DND-41 (cell line): ENCODE results near the gene DST.

Experiments used
- ATAC-seq: fragments of 200-7000 bp; cut with Tn5 transposase; 3 replicates; pipeline ENCODE4 v1.9.1; 2021; ENCODE audit warnings: low read depth; ENCODE audit not compliant: insufficient read depth
- DNase-seq: peaks from one replicate; pipeline ENCODE4 v3.0.0-alpha.2; 2020
- H2AFZ ChIP-seq: 2 replicates; pipeline ENCODE4 v1.6.0; 2012; ENCODE audit warnings: low read depth, low read length
- H3K27ac ChIP-seq: 2 replicates; pipeline ENCODE4 v1.5.1; 2012; ENCODE audit warnings: low read length, inconsistent platforms
- H3K27me3 ChIP-seq: fragments of 200-600 bp; sonication (generic); 2 replicates; pipeline ENCODE4 v1.6.0; 2012; ENCODE audit warnings: low read length, mild to moderate bottlenecking, inconsistent platforms; ENCODE audit not compliant: insufficient read depth, poor library complexity
- H3K36me3 ChIP-seq: 2 replicates; pipeline ENCODE4 v1.5.1; 2012; ENCODE audit warnings: low read length, inconsistent platforms; ENCODE audit not compliant: insufficient read depth
- H3K4me1 ChIP-seq: 2 replicates; pipeline ENCODE4 v1.5.1; 2012; ENCODE audit warnings: mild to moderate bottlenecking, low read length; ENCODE audit not compliant: insufficient read depth
- H3K4me2 ChIP-seq: 2 replicates; pipeline ENCODE4 v1.6.0; 2012; ENCODE audit warnings: mild to moderate bottlenecking, moderate library complexity, low read length, inconsistent platforms; ENCODE audit not compliant: insufficient read depth
- H3K4me3 ChIP-seq, 2 experiments: fragments of 200-600 bp in 1 of 2; shearing (Covaris generic) in 1 of 2; 2 replicates each; pipeline ENCODE4 v1.5.1; 2012 to 2016; ENCODE audit warnings: inconsistent platforms in 2 of 2, low read length in 2 of 2, mild to moderate bottlenecking in 2 of 2, low read depth in 1 of 2, moderate library complexity in 1 of 2
- H3K79me2 ChIP-seq: 2 replicates; pipeline ENCODE4 v1.6.0; 2012; ENCODE audit warnings: low read length, inconsistent platforms; ENCODE audit not compliant: insufficient read depth
- H3K9ac ChIP-seq: 2 replicates; pipeline ENCODE4 v1.6.0; 2012; ENCODE audit warnings: low read depth, mild to moderate bottlenecking, inconsistent platforms, low read length, moderate library complexity
- H3K9me3 ChIP-seq: 2 replicates; pipeline ENCODE4 v1.5.1; 2012; ENCODE audit warnings: low read length, moderate library complexity, mild to moderate bottlenecking, inconsistent platforms; ENCODE audit not compliant: insufficient read depth, severe bottlenecking
- H4K20me1 ChIP-seq: 2 replicates; pipeline ENCODE4 v1.6.0; 2012; ENCODE audit warnings: low read length; ENCODE audit not compliant: insufficient read depth
- CTCF ChIP-seq: IDR thresholded peaks from 2 replicates; pipeline ENCODE4 v1.5.1; 2012; ENCODE audit warnings: borderline replicate concordance, low read length, moderate library complexity, mild to moderate bottlenecking; ENCODE audit not compliant: poor library complexity, severe bottlenecking; ENCODE audit errors: extremely low read depth
- EZH2 ChIP-seq: IDR thresholded peaks from 3 replicates; pipeline ENCODE4 v1.6.1; 2012; ENCODE audit warnings: borderline replicate concordance, low read depth, mild to moderate bottlenecking, moderate library complexity, low read length, inconsistent platforms; ENCODE audit not compliant: severe bottlenecking

DST gene

GRCh38 chr6:56474532-56474931, 168.2 kb downstream of the DST start:
- H3K4me2 ChIP-seq = no peak overlapping the region
- DNase-seq (no peak), ATAC-seq (no peak)
- TF ChIP-seq CTCF (no peak), EZH2 (no peak)
- H3K27me3 ChIP-seq = no peaks in the 10 kb centered on the region
- H4K20me1 ChIP-seq = no peaks in the 10 kb centered on the region
- no peaks in the 10 kb centered on the region for H3K4me1 ChIP-seq
- H3K27ac ChIP-seq = no peak overlapping the region
- H2AFZ ChIP-seq = no peak overlapping the region
- H3K79me2 ChIP-seq = no peaks in the 10 kb centered on the region
- H3K9ac ChIP-seq = no peak overlapping the region
- no peaks in the 10 kb centered on the region for H3K36me3 ChIP-seq
- H3K9me3 ChIP-seq = no peaks in the 10 kb centered on the region
- H3K4me3 ChIP-seq = no peak overlapping the region

GRCh38 chr6:56463443-56463842, 179.2 kb downstream of the DST start:
- no peak overlapping the region for H3K9ac ChIP-seq
- no peaks in the 10 kb centered on the region for H4K20me1 ChIP-seq
- H3K4me1 ChIP-seq = no peaks in the 10 kb centered on the region
- H2AFZ ChIP-seq = no peak overlapping the region
- H3K36me3 ChIP-seq = no peaks in the 10 kb centered on the region
- no peaks in the 10 kb centered on the region for H3K9me3 ChIP-seq
- no peak overlapping the region for H3K4me3 ChIP-seq
- H3K4me2 ChIP-seq = no peak overlapping the region
- TF ChIP-seq CTCF (no peak), EZH2 (no peak)
- no peaks in the 10 kb centered on the region for H3K27me3 ChIP-seq
- no peak overlapping the region for H3K27ac ChIP-seq
- ATAC-seq (no peak), DNase-seq (no peak)
- H3K79me2 ChIP-seq = no peaks in the 10 kb centered on the region

GRCh38 chr6:56459030-56459805, 183.5 kb downstream of the DST start:
- Histone ChIP-seq H4K20me1 (no peaks in the 10 kb centered on the region), H3K4me1 (no peaks in the 10 kb centered on the region), H3K27me3 (no peaks in the 10 kb centered on the region), H3K79me2 (no peaks in the 10 kb centered on the region), H3K4me2 (no peak overlapping the region), H3K27ac (no peak overlapping the region), H3K4me3 (no peak overlapping the region), H2AFZ (no peak overlapping the region), H3K9ac (no peak overlapping the region), H3K9me3 (no peaks in the 10 kb centered on the region), H3K36me3 (no peaks in the 10 kb centered on the region)
- no peak for TF ChIP-seq EZH2
- no peak for TF ChIP-seq CTCF
- DNase-seq = no peak
- no peak for ATAC-seq
